ENCODE results near the gene MYOM1. TPM values are rescaled to one million over a fixed set of nuclear protein-coding genes. Genes with fewer than 3 reads are reported as not detected.

MYOM1 gene
- total RNA-seq, 2 experiments from 2014 or later, result 0.60 to 0.82 TPM

- DNase-seq, result no peak
- Mint-ChIP-seq H3K27ac (no peak overlapping the region), H3K9me3 (no peaks in the 10 kb centered on the region), H3K4me3 (no peak overlapping the region), H3K4me1 (peaks cover 12% of the 10 kb centered on the region), H3K36me3 (no peaks in the 10 kb centered on the region), H3K27me3 (no peaks in the 10 kb centered on the region)
Measured at GRCh38 chr18:3192286-3192685, 27.5 kb downstream of the MYOM1 start.

DNA sequence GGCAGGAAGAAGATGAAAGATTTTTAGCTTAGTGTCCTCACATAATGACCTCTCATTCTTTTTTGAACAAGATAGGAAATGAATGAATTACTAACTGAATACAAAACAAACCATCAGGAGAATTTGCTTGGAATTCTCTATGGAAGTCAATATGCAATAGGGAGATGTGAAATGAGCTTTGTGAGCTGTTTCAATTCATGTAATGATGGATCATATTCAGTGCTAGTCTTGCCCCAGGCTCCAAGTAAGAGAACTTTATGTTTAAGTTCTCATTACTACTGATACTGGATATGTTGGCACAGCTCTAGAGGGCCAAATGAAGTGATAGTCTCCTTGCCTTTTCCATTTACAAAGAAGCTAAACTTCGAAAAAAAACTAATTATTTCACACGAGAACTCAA lies 29.2 kb downstream of the MYOM1 start:
- no peak overlapping the region for H3K27ac Mint-ChIP-seq
- no peaks in the 10 kb centered on the region for H3K27me3 Mint-ChIP-seq
- H3K4me1 Mint-ChIP-seq, result peaks cover 12% of the 10 kb centered on the region
- DNase-seq, result no peak
- H3K9me3 Mint-ChIP-seq, result no peaks in the 10 kb centered on the region
- peaks cover 3% of the 10 kb centered on the region for H3K36me3 Mint-ChIP-seq
- no peak overlapping the region for H3K4me3 Mint-ChIP-seq

DNA sequence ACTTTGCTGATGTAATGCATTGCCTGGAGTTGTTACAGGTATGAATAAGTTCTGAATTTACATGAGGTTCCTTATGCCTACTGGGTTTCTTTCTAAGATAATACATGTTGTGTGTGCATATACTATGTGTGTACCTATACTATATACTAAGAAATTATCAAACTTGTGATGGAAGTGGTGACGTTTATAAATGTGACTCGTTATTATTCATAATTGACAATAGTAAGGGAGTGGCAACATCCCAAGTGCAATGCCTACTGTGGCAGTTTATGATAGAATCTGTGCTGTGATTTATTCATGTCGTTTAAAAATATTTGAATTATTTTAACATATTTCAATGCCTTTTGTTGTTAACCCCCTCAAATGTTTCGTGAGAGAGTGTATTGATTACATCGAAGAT lies 29.9 kb downstream of the MYOM1 start:
- Mint-ChIP-seq H3K9me3 (no peaks in the 10 kb centered on the region), H3K4me1 (peaks cover 12% of the 10 kb centered on the region), H3K27ac (no peak overlapping the region), H3K27me3 (no peaks in the 10 kb centered on the region), H3K4me3 (no peak overlapping the region), H3K36me3 (peaks cover 3% of the 10 kb centered on the region)
- DNase-seq, result no peak

DNA sequence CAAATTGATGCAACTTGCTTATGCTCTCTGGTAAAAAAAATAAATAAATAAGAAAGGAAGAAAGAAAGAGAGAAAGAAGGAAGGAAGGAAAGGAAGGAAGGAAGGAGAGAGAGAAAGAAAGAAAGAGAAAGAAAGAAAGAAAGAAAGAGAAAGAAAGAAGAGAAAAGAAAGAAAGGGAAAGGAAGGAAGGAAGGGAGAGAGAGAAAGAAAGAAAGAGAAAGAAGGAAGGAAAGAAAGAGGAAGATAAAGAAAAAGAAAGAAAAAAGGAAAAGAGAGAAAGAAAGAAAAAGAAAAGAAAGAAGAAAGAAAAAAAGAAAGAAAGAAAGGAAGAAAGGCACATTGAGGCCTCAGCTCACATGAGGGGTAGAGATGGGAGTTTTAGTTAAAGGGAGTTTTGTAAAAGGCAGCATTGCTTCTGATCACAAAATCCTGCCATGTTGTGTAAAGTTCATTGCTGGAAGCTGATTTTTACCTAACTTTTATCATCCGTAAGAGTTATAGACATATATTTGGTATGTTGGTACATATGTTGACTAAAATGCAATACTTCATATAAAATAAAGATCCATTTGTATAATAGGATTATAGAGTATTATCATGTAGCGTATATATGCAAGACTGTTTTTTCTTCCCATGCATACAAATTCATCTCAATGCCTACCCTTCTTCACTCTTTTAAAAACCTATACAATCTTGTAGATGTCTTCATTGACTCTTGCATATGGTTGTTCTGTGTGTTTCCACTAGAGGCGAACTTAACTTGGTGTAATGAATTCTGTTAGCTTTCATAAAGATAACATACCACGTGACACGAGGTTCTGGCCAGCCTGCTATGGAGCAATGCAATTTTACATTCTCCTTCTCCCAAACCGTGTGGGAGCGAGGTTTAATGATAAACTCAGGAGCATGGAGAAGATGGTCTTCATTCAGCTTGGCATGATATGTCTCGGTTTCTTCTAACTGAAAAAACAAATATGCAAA lies 32.8 kb downstream of the MYOM1 start:
- H3K4me3 Mint-ChIP-seq, result no peak overlapping the region
- no peaks in the 10 kb centered on the region for H3K27me3 Mint-ChIP-seq
- H3K27ac Mint-ChIP-seq, result no peak overlapping the region
- peaks cover 2% of the 10 kb centered on the region for H3K4me1 Mint-ChIP-seq
- peaks cover 3% of the 10 kb centered on the region for H3K36me3 Mint-ChIP-seq
- no peaks in the 10 kb centered on the region for H3K9me3 Mint-ChIP-seq
- no peak for DNase-seq

DNA sequence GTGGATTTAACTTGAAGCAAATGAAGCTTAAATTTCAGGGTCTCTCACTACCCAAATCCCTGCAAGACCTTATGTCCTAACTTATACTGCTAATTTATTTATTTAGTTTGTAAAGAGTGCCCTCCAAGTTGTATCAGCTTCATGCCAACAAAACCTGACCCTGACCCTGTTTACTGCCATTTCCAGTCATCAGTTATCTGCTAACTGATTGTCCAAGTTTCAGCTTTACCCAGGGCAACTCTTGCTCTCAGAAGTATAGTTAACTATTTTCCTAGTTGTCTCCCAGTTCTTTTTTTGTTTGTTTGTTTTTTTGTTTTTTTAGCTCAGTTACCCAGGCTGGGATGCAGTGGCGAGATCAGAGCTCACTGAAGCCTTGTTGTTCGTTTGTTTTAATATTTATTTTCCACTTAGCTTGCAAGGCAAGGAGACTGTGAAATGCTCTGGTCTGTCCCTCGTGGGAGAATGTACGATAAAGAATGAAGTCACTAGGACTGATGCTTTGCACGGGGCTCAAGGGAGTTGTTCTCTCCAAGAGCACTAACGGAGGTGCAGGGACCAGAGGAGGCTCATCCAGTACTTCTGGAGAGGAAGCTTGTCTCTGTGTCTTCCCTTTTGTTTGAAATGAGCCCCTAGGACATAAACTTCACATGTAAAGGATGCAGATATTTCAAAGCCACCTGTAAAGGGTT lies 35.3 kb downstream of the MYOM1 start:
- no peaks in the 10 kb centered on the region for H3K27me3 Mint-ChIP-seq

DNA sequence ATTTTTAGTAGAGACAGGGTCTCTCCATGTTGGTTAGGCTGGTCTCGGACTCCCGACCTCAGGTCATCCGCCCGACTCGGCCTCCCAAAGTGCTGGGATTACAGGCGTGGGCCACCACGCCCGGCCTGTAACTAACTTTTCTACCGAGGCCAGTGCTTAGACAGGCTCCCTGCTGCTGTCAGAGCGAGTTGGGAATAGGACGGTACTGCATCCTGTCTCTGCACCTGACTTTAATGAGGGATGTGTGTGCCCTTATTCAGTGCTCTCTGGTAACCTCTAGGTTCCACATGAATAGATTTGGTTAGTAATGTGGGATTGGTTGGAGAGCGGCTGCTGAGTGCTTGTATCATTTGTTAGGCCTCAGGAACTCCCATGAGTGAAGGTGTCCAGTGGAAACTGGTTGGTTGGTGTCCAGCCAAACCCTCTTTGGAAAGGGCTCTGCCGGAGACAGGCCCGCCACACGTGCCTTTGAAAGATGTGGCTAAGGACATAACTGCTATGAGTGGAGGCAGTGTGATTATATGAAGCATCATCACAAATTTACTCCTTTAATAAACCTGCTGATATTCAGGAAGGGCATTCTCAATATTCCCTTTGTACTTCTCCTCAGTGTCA lies 36.6 kb downstream of the MYOM1 start:
- H3K4me3 Mint-ChIP-seq, result no peak overlapping the region
- H3K27me3 Mint-ChIP-seq, result no peaks in the 10 kb centered on the region
- H3K36me3 Mint-ChIP-seq, result peaks cover 3% of the 10 kb centered on the region
- no peak for DNase-seq
- H3K27ac Mint-ChIP-seq, result no peak overlapping the region
- H3K9me3 Mint-ChIP-seq, result no peaks in the 10 kb centered on the region
- H3K4me1 Mint-ChIP-seq, result no peaks in the 10 kb centered on the region

More for the DNA sequence above, 35.3 kb downstream of the MYOM1 start:
- DNase-seq, result no peak
- H3K4me1 Mint-ChIP-seq, result no peaks in the 10 kb centered on the region
- H3K36me3 Mint-ChIP-seq, result peaks cover 3% of the 10 kb centered on the region
- no peak overlapping the region for H3K27ac Mint-ChIP-seq
- no peaks in the 10 kb centered on the region for H3K9me3 Mint-ChIP-seq
- no peak overlapping the region for H3K4me3 Mint-ChIP-seq

GRCh38 chr18:3180325-3180724 lies 39.4 kb downstream of the MYOM1 start:
- Mint-ChIP-seq H3K9me3 (no peaks in the 10 kb centered on the region), H3K27me3 (no peaks in the 10 kb centered on the region), H3K36me3 (no peaks in the 10 kb centered on the region), H3K27ac (no peak overlapping the region), H3K4me1 (no peaks in the 10 kb centered on the region), H3K4me3 (no peak overlapping the region)
- no peak for DNase-seq

DNA sequence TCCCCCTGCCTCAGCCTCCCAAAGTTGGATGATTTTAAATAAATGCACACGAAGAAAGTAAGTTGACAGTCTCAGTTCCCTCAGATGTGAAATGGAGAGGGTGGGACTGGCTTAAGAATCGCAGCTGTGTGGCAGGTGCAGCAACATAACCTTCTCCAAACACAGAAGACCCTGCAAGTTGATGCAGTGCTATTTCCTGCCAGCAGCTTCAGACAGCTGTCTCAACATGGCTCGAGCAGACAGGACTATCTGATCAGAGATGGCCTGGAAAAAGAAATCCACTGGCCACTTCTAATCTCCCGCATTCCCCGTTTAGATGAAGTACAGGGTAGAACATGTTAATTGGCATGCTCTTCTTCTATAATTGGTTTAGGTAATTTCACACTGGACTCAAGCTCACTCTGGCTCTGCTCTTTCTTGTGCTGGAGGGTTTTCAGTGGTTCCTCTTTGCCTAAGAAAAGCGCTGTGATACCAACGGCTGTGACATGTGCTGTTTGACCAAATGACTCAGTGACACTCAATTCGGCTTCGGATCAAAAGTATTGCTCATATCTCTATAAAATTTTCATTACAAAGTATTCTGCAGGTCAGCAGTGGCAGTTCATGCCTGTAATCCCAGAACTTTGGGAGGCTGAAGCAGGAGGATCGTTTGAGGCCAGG lies 40.2 kb downstream of the MYOM1 start:
- Mint-ChIP-seq H3K27me3 (no peaks in the 10 kb centered on the region), H3K9me3 (no peaks in the 10 kb centered on the region), H3K27ac (no peak overlapping the region), H3K36me3 (no peaks in the 10 kb centered on the region), H3K4me3 (no peak overlapping the region), H3K4me1 (no peaks in the 10 kb centered on the region)
- no peak for DNase-seq

DNA sequence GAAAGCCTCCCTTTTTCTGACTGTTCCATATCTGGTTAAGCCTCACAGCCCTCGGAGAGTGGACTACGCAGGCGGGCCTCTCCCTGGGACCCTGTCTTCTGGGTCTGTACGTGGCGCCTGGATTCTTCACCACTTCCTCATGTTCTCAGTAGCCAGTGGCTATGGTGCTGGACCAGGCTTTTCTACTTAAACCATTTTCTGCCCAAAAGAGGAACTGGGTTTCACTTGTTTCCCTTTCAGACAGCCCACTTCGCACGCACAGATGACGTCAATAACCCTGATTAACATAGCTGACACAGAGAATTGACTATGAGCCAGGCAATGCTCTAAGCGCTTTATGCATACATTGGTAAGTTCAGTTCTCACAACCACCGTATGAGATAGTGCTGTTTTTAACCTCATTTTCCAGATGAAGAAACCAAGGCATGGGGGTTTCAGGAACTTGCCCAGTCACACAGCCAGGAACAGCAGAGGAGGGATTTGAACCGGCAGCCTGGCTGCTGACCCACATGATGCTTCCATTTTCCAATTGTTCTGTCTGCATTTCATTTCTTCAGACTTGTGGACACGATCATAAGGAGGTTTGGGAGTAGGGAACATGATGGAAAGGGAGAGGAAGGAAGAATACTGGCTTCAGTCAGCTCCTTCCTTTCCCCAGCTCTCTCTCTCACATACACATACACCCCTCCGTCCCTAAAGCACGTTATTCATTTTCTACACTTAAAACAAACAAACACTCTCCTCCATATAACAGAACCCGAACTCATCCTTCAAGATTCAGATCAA lies 41.7 kb downstream of the MYOM1 start:
- no peaks in the 10 kb centered on the region for H3K27me3 Mint-ChIP-seq
- H3K4me1 Mint-ChIP-seq, result no peaks in the 10 kb centered on the region
- no peaks in the 10 kb centered on the region for H3K9me3 Mint-ChIP-seq
- H3K4me3 Mint-ChIP-seq, result no peak overlapping the region
- peak overlapping the region; percentile 40 for H3K27ac Mint-ChIP-seq
- DNase-seq, result peak; percentile 18
- no peaks in the 10 kb centered on the region for H3K36me3 Mint-ChIP-seq

- Mint-ChIP-seq H3K9me3 (no peaks in the 10 kb centered on the region), H3K27me3 (no peaks in the 10 kb centered on the region), H3K4me3 (no peak overlapping the region), H3K36me3 (no peaks in the 10 kb centered on the region), H3K4me1 (no peaks in the 10 kb centered on the region), H3K27ac (no peak overlapping the region)
- no peak for DNase-seq
Measured at GRCh38 chr18:3175195-3175758, 44.5 kb downstream of the MYOM1 start.

DNA sequence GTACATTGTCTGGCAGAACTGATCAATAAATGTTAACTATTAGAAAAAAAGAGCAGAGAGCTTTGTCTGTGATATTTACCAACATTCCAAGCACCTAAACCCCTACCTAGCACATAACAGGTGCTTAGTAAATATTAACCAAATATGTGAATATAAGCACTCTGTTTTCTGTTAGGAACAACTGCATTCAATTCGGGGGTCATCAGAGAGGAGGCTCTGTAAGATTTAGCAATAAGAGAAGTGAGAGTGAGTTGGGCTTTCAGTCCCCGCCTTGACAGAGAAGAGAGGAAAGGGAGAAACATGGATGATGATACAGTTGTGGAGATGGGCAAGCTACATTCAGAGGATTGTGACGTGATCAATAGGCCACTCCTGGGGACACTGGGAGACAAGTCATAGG lies 47.7 kb downstream of the MYOM1 start:
- H3K36me3 Mint-ChIP-seq, result no peaks in the 10 kb centered on the region
- no peaks in the 10 kb centered on the region for H3K27me3 Mint-ChIP-seq
- no peak overlapping the region for H3K27ac Mint-ChIP-seq
- H3K9me3 Mint-ChIP-seq, result no peaks in the 10 kb centered on the region
- no peak overlapping the region for H3K4me3 Mint-ChIP-seq
- no peaks in the 10 kb centered on the region for H3K4me1 Mint-ChIP-seq
- DNase-seq, result no peak

DNA sequence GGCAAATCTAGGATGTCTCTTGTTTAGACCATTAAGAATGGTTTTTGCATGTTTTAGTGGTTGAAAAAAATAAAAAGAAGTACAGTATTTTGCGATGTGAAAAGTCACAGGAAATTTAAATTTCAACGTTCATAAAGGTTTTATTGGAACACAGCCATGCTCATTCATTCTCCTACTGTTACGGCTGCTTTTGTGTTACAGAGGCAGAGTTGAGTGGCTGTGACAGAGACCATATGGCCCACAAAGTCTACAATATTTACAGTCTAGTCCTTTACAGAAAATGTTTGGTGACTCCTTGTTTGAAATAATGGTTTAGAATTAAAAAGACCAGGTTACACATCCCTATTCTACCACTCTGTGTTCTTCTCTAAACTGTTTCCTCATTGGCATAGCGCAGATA lies 48.1 kb downstream of the MYOM1 start:
- H3K4me1 Mint-ChIP-seq, result no peaks in the 10 kb centered on the region
- no peak overlapping the region for H3K27ac Mint-ChIP-seq
- no peak overlapping the region for H3K4me3 Mint-ChIP-seq
- DNase-seq, result no peak
- H3K9me3 Mint-ChIP-seq, result no peaks in the 10 kb centered on the region
- no peaks in the 10 kb centered on the region for H3K36me3 Mint-ChIP-seq
- no peaks in the 10 kb centered on the region for H3K27me3 Mint-ChIP-seq

DNA sequence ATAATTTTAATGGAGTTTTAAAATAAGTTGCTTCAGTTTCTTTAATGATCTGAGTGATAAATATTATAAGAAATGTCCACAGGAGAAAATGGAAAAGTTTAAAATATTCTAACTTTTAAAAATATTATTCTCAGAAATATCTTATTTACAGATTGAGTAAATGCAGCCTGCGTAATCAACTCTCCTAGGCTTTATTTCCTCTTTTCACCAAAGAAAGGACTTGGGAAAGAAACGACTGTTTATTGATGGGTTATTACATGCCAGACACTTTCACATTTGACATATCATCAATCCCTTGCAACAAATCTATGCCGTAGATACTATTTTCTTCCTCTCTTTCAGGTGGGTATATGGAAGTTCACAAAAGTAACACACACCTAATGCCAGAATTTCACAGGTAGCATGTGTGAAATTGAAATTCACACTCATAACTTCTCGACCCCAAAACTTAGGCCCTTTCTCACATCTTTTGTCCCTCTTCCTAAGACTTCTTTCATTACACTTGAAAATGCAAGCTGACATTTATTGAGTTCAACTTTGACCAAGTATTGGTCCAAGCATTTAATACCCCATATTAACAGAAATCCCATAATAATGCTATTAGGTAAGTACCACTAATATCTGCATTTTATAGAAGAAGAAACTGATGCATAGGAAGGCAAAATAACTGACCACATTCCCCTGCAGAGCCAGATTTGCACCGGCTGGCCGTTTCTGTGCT lies 49.2 kb downstream of the MYOM1 start:
- H3K27me3 Mint-ChIP-seq, result no peaks in the 10 kb centered on the region
- no peak overlapping the region for H3K4me3 Mint-ChIP-seq
- no peak overlapping the region for H3K27ac Mint-ChIP-seq
- no peak for DNase-seq
- no peaks in the 10 kb centered on the region for H3K9me3 Mint-ChIP-seq
- H3K36me3 Mint-ChIP-seq, result no peaks in the 10 kb centered on the region
- no peaks in the 10 kb centered on the region for H3K4me1 Mint-ChIP-seq
